ENCODE results near the gene PAX2. TPM values are rescaled to one million over a fixed set of nuclear protein-coding genes. Genes with fewer than 3 reads are reported as not detected.

The PAX2 gene
- total RNA-seq, 4 donors from 2014 or later = not detected

GRCh38 chr10:100872034-100872791 lies 126.8 kb downstream of the PAX2 start:
- H3K36me3 ChIP-seq = no peaks in the 10 kb centered on the region
- H3K9me3 ChIP-seq = no peaks in the 10 kb centered on the region
- H3K27ac ChIP-seq = no peak overlapping the region
- 50 to 58% methylated on average over 11 of the region's 11 CpGs for WGBS, 2 donors
- no peak for DNase-seq (ENCODE audit: low spot score in 2 of 2)
- H3K4me3 ChIP-seq = no peak overlapping the region
- peaks cover 0 to 44% of the 10 kb centered on the region in 2 donors for H3K27me3 ChIP-seq
- no peaks in the 10 kb centered on the region for H3K4me1 ChIP-seq
- TF ChIP-seq POLR2A (IDR thresholded peaks at IDR 0.05) (no peak), EP300 (IDR thresholded peaks at IDR 0.05) (no peak)
- TF ChIP-seq, protein P1, sequence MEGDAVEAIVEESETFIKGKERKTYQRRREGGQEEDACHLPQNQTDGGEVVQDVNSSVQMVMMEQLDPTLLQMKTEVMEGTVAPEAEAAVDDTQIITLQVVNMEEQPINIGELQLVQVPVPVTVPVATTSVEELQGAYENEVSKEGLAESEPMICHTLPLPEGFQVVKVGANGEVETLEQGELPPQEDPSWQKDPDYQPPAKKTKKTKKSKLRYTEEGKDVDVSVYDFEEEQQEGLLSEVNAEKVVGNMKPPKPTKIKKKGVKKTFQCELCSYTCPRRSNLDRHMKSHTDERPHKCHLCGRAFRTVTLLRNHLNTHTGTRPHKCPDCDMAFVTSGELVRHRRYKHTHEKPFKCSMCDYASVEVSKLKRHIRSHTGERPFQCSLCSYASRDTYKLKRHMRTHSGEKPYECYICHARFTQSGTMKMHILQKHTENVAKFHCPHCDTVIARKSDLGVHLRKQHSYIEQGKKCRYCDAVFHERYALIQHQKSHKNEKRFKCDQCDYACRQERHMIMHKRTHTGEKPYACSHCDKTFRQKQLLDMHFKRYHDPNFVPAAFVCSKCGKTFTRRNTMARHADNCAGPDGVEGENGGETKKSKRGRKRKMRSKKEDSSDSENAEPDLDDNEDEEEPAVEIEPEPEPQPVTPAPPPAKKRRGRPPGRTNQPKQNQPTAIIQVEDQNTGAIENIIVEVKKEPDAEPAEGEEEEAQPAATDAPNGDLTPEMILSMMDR (IDR thresholded peaks at IDR 0.05) = no peak

- no peaks in the 10 kb centered on the region for H3K9me3 ChIP-seq
- no peak for TF ChIP-seq POLR2A (IDR thresholded peaks at IDR 0.05)
- TF ChIP-seq, protein P1 (IDR thresholded peaks at IDR 0.05) = no peak
- TF ChIP-seq EP300 (IDR thresholded peaks at IDR 0.05) = no peak
- H3K27me3 ChIP-seq = peaks cover 0 to 34% of the 10 kb centered on the region in 2 donors
- no peak overlapping the region for H3K4me3 ChIP-seq
- WGBS, 2 donors = 49 to 52% methylated on average over 5 to 6 of the region's 7 CpGs
- peaks cover 0 to 2% (median 0%) of the 10 kb centered on the region in 4 donors for H3K4me1 ChIP-seq
- no peaks in the 10 kb centered on the region for H3K36me3 ChIP-seq
- DNase-seq (ENCODE audit: low spot score in 2 of 2) = no peak
- H3K27ac ChIP-seq = no peak overlapping the region
These were observed 127.9 kb downstream of the PAX2 start for GRCh38 chr10:100873146-100873826.

DNA sequence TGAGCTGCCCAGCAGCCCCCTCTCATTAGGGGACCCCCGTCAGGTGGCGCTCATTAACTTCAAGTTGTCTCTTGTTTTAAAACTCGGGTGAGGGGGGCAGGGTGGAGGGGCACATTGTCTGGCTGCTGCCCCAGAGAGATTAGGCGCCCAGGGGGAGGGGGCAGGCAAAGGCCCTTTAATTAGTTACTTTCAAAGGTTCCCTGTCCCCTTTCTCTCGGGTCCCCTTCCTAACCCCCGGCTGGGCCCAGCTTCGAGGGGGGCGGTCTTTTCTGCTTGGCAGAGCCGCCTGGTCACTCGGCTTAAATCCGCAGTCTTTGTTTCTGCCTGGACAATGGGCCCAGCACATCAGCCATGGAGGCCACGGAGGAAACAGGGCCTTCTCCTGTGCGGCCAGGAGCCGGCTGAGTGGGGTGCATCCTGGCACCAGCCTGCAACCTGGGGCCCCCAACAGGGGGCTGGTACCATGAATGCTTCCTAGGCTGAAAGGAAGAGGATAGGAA lies 128.5 kb downstream of the PAX2 start:
- H3K27me3 ChIP-seq = peaks cover 0 to 28% of the 10 kb centered on the region in 2 donors
- no peaks in the 10 kb centered on the region for H3K9me3 ChIP-seq
- no peak for DNase-seq (ENCODE audit: low spot score in 2 of 2)
- H3K27ac ChIP-seq = no peak overlapping the region
- WGBS, 2 donors = 40 to 55% methylated on average over 11 to 12 of the region's 14 CpGs
- H3K4me1 ChIP-seq = peaks cover 0 to 5% (median 0%) of the 10 kb centered on the region in 4 donors
- H3K4me3 ChIP-seq = no peak overlapping the region
- TF ChIP-seq EP300 (IDR thresholded peaks at IDR 0.05) (no peak), POLR2A (IDR thresholded peaks at IDR 0.05) (no peak)
- TF ChIP-seq, protein P1 (IDR thresholded peaks at IDR 0.05) = no peak
- H3K36me3 ChIP-seq = no peaks in the 10 kb centered on the region

DNA sequence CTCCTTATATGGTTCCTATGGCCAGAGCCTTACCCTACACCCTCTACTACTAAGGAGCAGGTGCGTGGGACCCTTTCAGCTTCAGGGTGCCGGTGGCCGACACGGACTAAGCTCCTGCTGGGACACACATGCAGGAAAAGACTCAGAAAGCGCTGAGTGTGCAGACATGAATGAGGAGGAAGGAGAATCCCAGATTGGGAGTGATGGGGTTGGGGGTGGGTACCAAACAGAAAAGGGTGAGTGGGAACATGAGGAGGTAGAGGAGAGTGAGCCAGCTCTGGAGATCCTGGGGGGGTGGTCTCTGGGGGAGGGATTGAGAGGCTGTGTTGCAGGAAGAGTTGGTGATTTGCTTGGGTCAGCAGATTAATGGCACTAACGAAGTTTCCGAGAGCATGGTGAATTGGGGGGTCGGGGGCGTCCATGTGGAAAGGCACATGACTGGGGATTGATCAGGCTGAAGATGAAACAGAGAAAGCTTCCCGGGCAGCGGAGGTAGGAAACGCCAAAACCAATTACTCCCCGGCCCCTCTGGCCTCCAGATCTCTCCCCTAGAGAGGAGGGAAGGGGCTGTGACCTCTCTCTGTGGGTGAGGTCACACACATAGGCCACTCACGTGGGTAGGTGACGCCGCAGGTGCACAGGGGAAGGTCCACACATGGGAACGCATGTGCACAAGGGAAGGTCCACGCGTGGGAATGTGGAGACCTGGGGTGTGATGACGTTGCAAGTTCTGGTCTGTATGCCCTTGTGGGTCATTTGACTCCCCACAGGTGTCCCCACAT lies 129.5 kb downstream of the PAX2 start:
- H3K4me1 ChIP-seq = peaks cover 0 to 5% (median 0%) of the 10 kb centered on the region in 4 donors
- H3K4me3 ChIP-seq = no peak overlapping the region
- TF ChIP-seq, protein P1 (IDR thresholded peaks at IDR 0.05) = no peak
- TF ChIP-seq EP300 (IDR thresholded peaks at IDR 0.05) (no peak), POLR2A (IDR thresholded peaks at IDR 0.05) (no peak)
- H3K36me3 ChIP-seq = no peaks in the 10 kb centered on the region
- H3K27me3 ChIP-seq = peaks cover 0 to 22% of the 10 kb centered on the region in 2 donors
- 69 to 72% methylated on average over 20 of the region's 20 CpGs for WGBS, 2 donors
- no peaks in the 10 kb centered on the region for H3K9me3 ChIP-seq
- H3K27ac ChIP-seq = no peak overlapping the region
- DNase-seq (ENCODE audit: low spot score in 2 of 2) = no peak
